OCI-LY3 (cell line): ENCODE results near the gene CPNE8.

Experiments used
- CTCF ChIP-seq: fragments of 200-600, 300-600 bp; sonication (generic); IDR thresholded peaks from 2 replicates; pipeline ENCODE4 v1.5.1; 2014; ENCODE audit warnings: antibody characterized with exemption, low read length, low read depth
- EZH2phosphoT487 ChIP-seq: fragments of 200-600 bp; shearing (Covaris generic); IDR thresholded peaks from 2 replicates; pipeline ENCODE4 v1.6.1; 2018; ENCODE audit warnings: antibody characterized with exemption, mixed run types, low read depth

GRCh38 chr12:38838056-38838850, 67.1 kb downstream of the CPNE8 start:
- TF ChIP-seq CTCF (no peak), EZH2phosphoT487 (no peak)
